GM13976 (cell line): ENCODE results near the gene FCHSD2.

Source experiments
- DNase-seq: peaks from one replicate; pipeline ENCODE4 v3.0.0; 2012; ENCODE audit warnings: low spot score
- in situ Hi-C: fragments of 300-500 bp; cut with MboI; formaldehyde crosslinking; loops from one replicate; pipeline ENCODE4 v1.12.0; 2022; ENCODE audit warnings: low sequenced_read_pairs, mixed read lengths, inconsistent platforms; ENCODE audit not compliant: unreplicated experiment
- TF ChIP-seq, protein P1 (sequence below): IDR thresholded peaks from 2 replicates; pipeline ENCODE4 v1.5.1; 2012; ENCODE audit warnings: borderline replicate concordance, mild to moderate bottlenecking; ENCODE audit not compliant: insufficient read depth; ENCODE audit errors: extremely low read depth, missing control alignments, control extremely low read depth

Gene FCHSD2

DNA sequence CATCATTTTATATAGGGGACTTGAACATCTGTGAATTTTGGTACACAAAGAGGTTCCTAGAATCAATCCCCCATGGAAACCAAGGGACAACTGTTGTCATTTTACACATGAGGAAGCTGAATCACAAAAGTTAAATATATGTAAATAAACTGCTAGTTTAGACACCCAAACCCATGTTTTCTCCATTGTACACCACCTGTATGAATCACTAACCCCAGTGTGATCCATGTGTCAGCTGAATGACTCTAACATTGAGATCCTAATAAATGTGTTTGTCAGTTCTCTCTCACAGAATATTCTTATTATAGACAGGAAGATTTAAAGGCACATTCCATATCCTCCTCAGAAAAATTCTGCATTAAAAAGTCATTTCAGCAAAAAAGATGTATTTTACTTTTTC, 244.6 kb downstream of the FCHSD2 start:
- TF ChIP-seq, protein P1, sequence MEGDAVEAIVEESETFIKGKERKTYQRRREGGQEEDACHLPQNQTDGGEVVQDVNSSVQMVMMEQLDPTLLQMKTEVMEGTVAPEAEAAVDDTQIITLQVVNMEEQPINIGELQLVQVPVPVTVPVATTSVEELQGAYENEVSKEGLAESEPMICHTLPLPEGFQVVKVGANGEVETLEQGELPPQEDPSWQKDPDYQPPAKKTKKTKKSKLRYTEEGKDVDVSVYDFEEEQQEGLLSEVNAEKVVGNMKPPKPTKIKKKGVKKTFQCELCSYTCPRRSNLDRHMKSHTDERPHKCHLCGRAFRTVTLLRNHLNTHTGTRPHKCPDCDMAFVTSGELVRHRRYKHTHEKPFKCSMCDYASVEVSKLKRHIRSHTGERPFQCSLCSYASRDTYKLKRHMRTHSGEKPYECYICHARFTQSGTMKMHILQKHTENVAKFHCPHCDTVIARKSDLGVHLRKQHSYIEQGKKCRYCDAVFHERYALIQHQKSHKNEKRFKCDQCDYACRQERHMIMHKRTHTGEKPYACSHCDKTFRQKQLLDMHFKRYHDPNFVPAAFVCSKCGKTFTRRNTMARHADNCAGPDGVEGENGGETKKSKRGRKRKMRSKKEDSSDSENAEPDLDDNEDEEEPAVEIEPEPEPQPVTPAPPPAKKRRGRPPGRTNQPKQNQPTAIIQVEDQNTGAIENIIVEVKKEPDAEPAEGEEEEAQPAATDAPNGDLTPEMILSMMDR: no peak
- DNase-seq: no peak
- in situ Hi-C loops: no loop called here

DNA sequence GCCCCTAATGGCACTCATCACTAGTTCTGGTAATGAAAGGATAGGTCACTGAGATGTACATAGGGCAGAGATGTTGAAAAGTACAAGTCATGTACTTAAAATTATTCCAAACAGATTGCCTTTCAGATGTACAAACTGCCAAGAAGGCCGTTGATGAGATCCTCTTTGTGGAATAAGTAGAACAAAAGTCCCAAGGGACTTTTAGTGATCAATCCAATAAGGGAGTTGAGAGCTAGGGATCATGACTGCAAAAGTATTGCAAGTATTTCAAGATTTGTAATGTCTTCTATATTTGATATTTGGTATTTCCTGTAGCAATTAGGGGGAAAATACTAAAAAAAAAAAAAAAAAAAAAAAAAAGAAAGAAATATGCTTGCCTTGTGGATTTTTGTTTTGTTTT, 245.7 kb downstream of the FCHSD2 start:
- TF ChIP-seq, protein P1: no peak
- DNase-seq: no peak
- in situ Hi-C loops: no loop called here

DNA sequence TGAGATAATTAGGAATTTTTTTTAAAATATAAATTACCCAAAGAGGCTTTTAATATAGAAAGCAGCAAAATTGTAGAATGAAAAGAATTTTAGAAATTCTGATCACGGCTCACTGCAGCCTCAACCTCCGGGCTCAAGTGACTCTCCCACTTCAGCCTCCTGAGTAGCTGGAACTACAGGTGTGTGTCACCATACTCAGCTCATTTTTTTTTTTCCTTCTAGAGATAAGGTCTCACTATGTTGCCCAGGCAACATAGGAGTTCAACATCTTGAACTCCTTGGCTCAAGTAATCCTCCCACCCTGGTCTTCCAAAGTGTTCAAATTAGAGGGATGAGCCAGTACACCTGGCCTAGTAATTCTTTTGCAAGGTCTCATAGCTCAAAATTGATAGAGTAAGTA, 251.2 kb downstream of the FCHSD2 start:
- in situ Hi-C loops: no loop called here
- TF ChIP-seq, protein P1: no peak
- no peak for DNase-seq

DNA sequence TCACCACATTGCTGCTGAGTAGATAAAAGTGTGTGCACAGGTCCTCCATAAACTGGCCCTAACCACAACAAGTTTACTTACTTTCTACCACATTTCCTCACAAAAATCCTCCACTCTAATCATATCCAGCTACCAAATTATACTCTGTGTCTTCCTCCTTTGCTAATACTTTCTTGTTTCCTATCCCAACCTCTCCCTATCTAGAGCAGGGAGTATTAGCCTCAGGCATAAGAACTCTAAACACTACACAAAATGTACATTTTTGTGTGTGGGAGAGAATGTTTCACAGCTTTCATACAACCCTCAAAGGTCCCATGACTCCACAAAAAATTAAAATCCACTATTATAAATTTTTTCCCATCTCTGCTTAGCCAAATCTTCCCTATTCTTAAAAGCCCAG, 255.5 kb downstream of the FCHSD2 start:
- no peak for DNase-seq
- in situ Hi-C loops: no loop called here

DNA sequence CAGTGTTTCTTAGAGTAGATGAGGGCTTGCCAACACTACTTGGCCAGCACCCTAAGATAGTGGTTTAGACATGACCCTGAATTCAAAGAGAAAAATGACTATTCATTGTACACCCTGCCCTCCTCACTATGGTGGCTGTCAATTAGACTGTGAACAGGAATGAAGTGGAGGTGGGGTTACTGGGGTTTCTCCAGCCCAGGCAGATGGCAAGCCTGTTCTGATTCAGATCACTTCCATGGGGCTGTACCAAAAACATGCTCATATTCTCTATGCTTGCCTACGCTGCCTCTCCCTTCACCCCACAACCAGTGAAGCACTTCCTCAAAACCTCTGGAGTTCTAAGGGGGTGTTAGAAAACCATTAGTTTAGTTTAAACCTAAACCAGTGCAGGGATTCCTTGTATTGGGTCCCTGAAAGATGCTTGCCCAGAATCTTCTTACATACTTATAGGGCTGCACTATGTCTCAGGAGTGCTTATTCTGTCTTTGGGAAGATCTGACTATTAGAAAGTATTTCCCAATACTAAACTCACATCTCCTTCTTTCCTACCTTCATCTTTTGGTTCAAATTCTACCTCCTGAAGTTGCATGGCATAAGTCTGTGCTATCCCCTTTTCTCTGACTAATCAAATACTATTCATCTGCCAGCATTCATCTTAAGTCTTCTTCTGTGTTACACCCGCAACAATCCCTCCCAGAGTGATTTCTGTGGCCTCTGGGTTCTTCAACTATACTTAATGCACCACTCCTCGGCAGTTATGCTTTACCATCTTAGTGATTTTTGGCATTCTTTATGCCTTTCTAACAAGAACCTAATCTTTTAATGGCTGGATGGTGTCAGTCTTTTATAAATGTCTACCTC, 256.1 kb downstream of the FCHSD2 start:
- DNase-seq: no peak
- TF ChIP-seq, protein P1: no peak
- in situ Hi-C loops: no loop called here

More for the DNA sequence above, 255.5 kb downstream of the FCHSD2 start:
- TF ChIP-seq, protein P1: no peak

DNA sequence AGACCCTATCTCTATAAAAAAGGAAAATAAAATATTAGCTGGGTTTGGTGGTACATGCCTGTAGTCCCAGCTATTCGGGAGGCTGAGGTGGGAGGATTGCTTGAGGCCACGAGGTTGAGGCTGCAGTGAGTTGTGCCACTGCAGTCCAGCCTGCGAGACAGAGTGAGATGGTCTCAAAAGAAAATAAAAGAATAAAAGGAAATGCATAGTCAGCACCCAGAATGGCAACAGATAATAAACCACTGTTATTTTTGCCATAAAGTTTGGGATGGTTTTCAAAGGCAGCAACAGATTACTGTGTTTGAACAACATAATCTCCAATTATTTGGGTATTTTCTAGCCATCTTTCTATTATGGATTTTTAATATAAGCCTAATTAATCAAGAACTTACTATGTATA, 266.0 kb downstream of the FCHSD2 start:
- DNase-seq: no peak
- TF ChIP-seq, protein P1: no peak
- in situ Hi-C loops: no loop called here
